Measurements from ENCODE around the gene ASGR1. TPM values are rescaled to one million over a fixed set of nuclear protein-coding genes. Genes with fewer than 3 reads are reported as not detected.

The ASGR1 gene, protein sequence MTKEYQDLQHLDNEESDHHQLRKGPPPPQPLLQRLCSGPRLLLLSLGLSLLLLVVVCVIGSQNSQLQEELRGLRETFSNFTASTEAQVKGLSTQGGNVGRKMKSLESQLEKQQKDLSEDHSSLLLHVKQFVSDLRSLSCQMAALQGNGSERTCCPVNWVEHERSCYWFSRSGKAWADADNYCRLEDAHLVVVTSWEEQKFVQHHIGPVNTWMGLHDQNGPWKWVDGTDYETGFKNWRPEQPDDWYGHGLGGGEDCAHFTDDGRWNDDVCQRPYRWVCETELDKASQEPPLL
- total RNA-seq: under 1 TPM; 0.29 to 0.62 TPM

DNA sequence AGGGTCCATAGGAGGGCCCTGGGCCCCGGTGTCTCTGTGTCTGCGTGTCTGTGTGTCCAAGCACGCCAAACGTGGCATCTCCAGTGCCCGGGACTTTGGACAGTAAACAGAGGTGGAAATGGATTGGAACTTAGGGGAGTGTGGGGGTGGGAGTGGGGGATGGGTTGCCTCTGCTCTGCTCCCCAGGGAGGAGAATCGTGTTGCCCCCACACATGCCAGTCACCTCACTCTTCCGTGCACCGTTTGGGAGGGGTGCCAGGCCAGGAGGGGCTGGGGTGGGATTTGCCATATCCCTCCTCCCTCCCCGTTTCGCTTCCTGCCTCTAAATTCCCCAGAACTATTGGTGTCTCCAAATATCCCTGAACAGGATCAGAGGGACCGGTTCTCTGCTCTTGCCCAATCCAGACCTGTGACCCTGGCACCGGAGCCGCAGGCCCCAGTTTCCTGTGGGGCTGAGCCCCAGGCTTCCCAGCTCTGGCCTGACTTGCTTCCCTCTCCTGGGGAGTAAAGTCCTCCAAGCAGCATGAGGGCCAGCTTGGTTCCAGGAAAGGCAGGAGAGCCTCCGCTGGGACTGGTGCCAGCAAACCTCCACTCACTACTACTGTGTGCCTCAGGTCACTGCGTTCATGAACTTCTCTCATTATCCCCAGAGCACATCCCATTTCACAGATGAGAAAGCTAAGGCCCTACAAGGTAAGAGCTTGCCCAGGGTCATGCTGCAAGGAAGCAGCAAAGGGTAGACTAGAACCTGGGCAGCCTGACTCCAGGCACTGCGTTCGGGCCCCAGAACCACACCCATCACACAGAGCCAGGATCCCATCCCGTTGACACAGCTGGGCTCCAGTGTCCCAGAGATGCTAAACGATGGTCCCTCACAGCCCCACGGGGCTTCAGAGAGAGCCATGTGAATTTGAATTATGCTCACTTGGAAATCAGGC, at the start of gene ASGR1:
ASGR1 (minus strand) TSS at position 54 of the 938 bp plus-strand sequence. CDS start 807 bp downstream, outside the sequence.
- Mint-ChIP-seq H3K9me3 (no peaks in the 10 kb centered on the region), H3K4me3 (no peak within 1 kb of the TSS), H3K27ac (no peak within 1 kb of the TSS), H3K4me1 (peaks cover 13% of the 10 kb centered on the region), H3K27me3 (peaks cover 13% of the 10 kb centered on the region), H3K36me3 (ENCODE audit: low read depth) (no peaks in the 10 kb centered on the region)
- POLR2A ChIA-PET: no interaction called here
- no peak for DNase-seq
- CTCF ChIA-PET: interaction anchor here (0.6 to 2.6 kb wide), 3 partner anchors 117 to 193 kb away, joined by 3 to 13 read pairs (median 3); no protein-coding TSS in a partner anchor

DNA sequence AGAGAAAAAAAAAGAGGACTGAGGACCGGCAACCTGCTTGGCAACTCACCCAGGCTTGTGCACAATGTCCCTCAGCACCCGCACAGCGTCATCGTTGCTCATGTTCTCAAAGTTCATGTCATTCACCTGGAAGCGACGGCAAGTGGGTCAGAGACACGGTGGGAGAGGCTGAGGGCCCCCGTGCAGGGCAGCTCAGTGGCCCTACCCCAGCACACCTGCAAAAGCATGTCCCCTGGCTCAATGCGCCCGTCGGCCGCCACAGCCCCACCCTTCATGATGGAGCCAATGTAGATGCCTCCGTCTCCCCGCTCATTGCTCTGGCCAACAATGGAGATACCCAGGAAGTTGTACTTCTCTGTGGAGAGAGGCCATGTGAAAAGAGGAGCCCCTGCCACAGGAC, 49.8 kb upstream of the ASGR1 start:
- ChIA-PET CTCF (interaction anchor here (1.4 kb wide), 1 partner anchor 8 kb away, joined by 3 read pairs; no protein-coding TSS in a partner anchor), POLR2A (no interaction called here)
- no peak for DNase-seq
- H3K36me3 Mint-ChIP-seq (ENCODE audit: low read depth): peaks cover 22% of the 10 kb centered on the region
- peaks cover 19% of the 10 kb centered on the region for H3K4me1 Mint-ChIP-seq
- no peak overlapping the region for H3K4me3 Mint-ChIP-seq
- no peaks in the 10 kb centered on the region for H3K27me3 Mint-ChIP-seq
- no peak overlapping the region for H3K27ac Mint-ChIP-seq
- no peaks in the 10 kb centered on the region for H3K9me3 Mint-ChIP-seq

DNA sequence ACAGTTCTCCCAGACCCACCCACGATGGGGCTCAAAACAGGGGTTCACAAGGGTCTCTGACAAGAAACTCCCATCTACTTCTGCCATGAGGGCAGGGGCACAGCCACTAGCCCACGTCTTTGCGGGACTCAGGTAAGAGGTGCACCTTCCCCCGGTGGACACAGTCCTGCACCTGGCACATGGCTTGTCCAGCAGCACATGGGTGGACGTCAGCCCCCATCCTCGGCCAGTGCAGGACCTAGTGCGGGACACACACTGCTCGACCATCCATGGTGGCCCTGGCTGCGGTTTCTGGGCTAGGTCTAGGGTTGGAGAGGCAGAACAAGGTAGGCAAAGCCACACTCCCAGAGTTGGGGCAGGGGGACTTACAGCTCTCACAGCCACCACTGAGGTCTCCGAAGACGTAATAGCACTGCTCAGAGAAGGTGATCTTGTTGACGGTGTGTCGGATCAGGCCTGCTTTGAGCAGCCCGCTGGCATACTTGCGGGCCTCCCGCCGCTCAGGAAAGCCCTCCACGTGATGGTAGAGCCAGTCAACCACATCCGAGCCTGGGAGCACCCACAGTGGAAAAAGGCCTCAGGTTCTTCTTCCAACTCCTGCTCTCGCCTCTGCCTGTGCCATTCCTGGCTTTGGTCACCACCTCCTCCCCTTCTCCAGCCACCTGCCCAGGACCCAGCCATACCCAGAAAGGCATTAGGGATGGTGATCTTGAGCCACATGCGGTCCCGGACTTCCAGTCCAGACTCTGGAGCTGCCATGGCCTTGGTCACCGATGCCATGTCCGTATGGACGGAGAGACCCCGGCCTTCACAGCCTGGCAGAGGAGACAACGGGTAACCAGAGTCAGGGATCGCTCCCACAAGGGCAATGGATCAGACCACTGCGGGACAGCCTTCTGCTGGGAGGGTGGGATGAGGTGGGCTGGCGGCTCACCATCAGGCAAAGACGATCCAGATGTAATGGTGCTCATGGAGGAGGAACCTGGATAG, 47.8 kb upstream of the ASGR1 start:
- Mint-ChIP-seq H3K36me3 (ENCODE audit: low read depth) (peaks cover 29% of the 10 kb centered on the region), H3K9me3 (no peaks in the 10 kb centered on the region), H3K4me3 (no peak overlapping the region), H3K27ac (no peak overlapping the region), H3K4me1 (peaks cover 8% of the 10 kb centered on the region), H3K27me3 (no peaks in the 10 kb centered on the region)
- no peak for DNase-seq
- ChIA-PET POLR2A (no interaction called here), CTCF (interaction anchor here (1.7 kb wide), 1 partner anchor 70 kb away, joined by 4 read pairs; no protein-coding TSS in a partner anchor)

- Mint-ChIP-seq H3K4me1 (peaks cover 13% of the 10 kb centered on the region), H3K27me3 (no peaks in the 10 kb centered on the region), H3K4me3 (no peak overlapping the region), H3K9me3 (no peaks in the 10 kb centered on the region), H3K27ac (no peak overlapping the region), H3K36me3 (ENCODE audit: low read depth) (peaks cover 36% of the 10 kb centered on the region)
- ChIA-PET POLR2A (no interaction called here), CTCF (interaction anchor here (0.6 to 1.7 kb wide), 2 partner anchors 68 to 71 kb away, joined by 3 to 4 read pairs; no protein-coding TSS in a partner anchor)
- no peak for DNase-seq
Measured at GRCh38 chr17:7225711-7226331, 46.7 kb upstream of the ASGR1 start.

DNA sequence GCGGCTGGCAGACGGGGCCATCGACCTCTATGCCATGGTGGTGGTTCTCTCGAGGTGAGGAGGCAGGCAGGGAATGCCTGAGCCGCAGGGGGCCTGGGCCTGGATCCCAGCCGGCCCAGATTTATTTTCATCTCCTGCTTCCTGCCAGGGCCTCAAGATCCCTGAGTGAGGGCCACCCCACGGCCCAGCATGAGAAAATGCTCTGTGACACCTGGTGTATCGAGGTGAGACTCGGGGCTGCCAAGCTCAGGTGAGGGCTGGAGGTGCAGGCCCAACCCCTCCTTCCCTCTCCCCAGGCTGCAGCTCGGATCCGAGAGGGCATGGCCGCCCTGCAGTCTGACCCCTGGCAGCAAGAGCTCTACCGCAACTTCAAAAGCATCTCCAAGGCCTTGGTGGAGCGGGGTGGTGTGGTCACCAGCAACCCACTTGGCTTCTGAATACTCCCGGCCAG, 45.5 kb upstream of the ASGR1 start:
- peaks cover 37% of the 10 kb centered on the region for H3K36me3 Mint-ChIP-seq (ENCODE audit: low read depth)
- CTCF ChIA-PET: interaction anchor here (0.7 to 1.2 kb wide), 4 partner anchors 10 to 32 kb away, joined by 3 to 5 read pairs (median 4); partner anchors contain the start of gene DVL2

GRCh38 chr17:7224110-7224509, 44.9 kb upstream of the ASGR1 start:
- CTCF ChIA-PET: interaction anchor here (0.7 to 1.2 kb wide), 3 partner anchors 9 to 33 kb away, joined by 3 to 5 read pairs (median 3); no protein-coding TSS in a partner anchor
- Mint-ChIP-seq H3K36me3 (ENCODE audit: low read depth) (peaks cover 34% of the 10 kb centered on the region), H3K27me3 (no peaks in the 10 kb centered on the region), H3K4me1 (peaks cover 23% of the 10 kb centered on the region), H3K4me3 (no peak overlapping the region), H3K27ac (no peak overlapping the region), H3K9me3 (no peaks in the 10 kb centered on the region)
- POLR2A ChIA-PET: no interaction called here
- no peak for DNase-seq

More for the DNA sequence above, 45.5 kb upstream of the ASGR1 start:
- H3K27ac Mint-ChIP-seq: no peak overlapping the region
- H3K9me3 Mint-ChIP-seq: no peaks in the 10 kb centered on the region
- H3K4me3 Mint-ChIP-seq: no peak overlapping the region
- POLR2A ChIA-PET: no interaction called here
- no peaks in the 10 kb centered on the region for H3K27me3 Mint-ChIP-seq
- no peak for DNase-seq
- H3K4me1 Mint-ChIP-seq: peaks cover 19% of the 10 kb centered on the region

- Mint-ChIP-seq H3K9me3 (no peaks in the 10 kb centered on the region), H3K27me3 (no peaks in the 10 kb centered on the region), H3K4me3 (no peak overlapping the region), H3K27ac (no peak overlapping the region), H3K4me1 (peaks cover 28% of the 10 kb centered on the region), H3K36me3 (ENCODE audit: low read depth) (peaks cover 32% of the 10 kb centered on the region)
- CTCF ChIA-PET: interaction anchor here (0.6 to 5.0 kb wide), 2 partner anchors 48 to 75 kb away, joined by 3 to 48 read pairs; no protein-coding TSS in a partner anchor
- no peak for DNase-seq
- POLR2A ChIA-PET: no interaction called here
Measured at GRCh38 chr17:7223375-7223774, 44.2 kb upstream of the ASGR1 start.

DNA sequence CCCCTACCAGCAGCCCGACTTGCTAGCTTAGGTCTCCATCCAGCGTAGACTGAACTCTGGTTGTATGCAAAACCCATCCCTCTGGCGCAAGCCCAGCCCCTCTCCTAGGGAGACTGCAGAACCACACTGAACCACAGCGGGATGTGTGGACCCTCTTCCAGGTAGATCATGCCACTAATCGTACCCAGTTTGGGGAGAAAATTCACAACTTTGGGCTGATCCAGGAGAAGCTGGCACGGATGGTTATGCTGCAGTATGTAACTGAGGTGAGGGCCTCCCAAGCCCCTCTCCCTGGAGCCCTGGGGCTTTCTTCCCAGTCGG, 43.8 kb upstream of the ASGR1 start:
- peaks cover 33% of the 10 kb centered on the region for H3K4me1 Mint-ChIP-seq
- peaks cover 29% of the 10 kb centered on the region for H3K36me3 Mint-ChIP-seq (ENCODE audit: low read depth)
- no peaks in the 10 kb centered on the region for H3K9me3 Mint-ChIP-seq
- no peak overlapping the region for H3K4me3 Mint-ChIP-seq
- no peak overlapping the region for H3K27ac Mint-ChIP-seq
- POLR2A ChIA-PET: no interaction called here
- no peak for DNase-seq
- no peaks in the 10 kb centered on the region for H3K27me3 Mint-ChIP-seq
- CTCF ChIA-PET: interaction anchor here (0.6 to 5.0 kb wide), 2 partner anchors 48 to 75 kb away, joined by 3 to 48 read pairs; no protein-coding TSS in a partner anchor

DNA sequence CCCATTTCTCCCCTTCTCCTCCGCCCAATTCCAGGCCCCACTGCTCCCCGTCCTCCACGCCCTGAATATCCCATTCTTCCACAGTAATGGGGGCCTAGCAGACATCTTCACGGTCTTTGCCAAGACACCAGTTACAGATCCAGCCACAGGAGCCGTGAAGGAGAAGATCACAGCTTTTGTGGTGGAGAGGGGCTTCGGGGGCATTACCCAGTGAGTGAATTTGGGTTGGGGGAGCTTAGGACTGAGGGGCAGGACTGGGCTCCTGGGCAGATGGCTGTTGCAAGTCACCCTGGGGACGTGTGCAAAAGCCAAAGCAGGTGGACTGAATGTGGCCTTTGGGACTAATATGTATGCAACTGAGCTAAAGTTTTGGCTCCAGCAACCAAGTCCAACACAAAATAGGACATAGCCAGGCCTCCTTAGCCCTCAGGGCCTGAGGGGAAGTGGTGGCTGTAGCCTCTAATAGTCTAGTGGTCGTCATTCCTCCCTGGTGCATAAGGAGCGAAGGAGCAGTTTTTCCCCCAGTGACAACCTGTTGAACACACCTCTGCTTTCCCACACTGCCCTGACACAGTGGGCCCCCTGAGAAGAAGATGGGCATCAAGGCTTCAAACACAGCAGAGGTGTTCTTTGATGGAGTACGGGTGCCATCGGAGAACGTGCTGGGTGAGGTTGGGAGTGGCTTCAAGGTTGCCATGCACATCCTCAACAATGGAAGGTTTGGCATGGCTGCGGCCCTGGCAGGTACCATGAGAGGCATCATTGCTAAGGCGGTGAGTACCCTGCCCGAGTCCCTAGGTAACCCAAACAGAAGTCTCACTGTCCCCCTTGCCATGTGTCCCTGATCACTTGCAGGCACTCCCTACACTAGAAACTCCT, 43.2 kb upstream of the ASGR1 start:
- H3K27me3 Mint-ChIP-seq: no peaks in the 10 kb centered on the region
- no peak for DNase-seq
- ChIA-PET POLR2A (no interaction called here), CTCF (interaction anchor here (0.8 to 5.0 kb wide), 3 partner anchors 12 to 76 kb away, joined by 3 to 48 read pairs (median 16); partner anchors contain the start of genes DVL2 and PHF23)
- H3K27ac Mint-ChIP-seq: peak overlapping the region; percentile 9
- no peaks in the 10 kb centered on the region for H3K9me3 Mint-ChIP-seq
- no peak overlapping the region for H3K4me3 Mint-ChIP-seq
- peaks cover 38% of the 10 kb centered on the region for H3K4me1 Mint-ChIP-seq
- peaks cover 27% of the 10 kb centered on the region for H3K36me3 Mint-ChIP-seq (ENCODE audit: low read depth)

GRCh38 chr17:7221278-7222092, 42.3 kb upstream of the ASGR1 start:
- Mint-ChIP-seq H3K9me3 (no peaks in the 10 kb centered on the region), H3K27ac (peak overlapping the region; percentile 72), H3K4me3 (peak overlapping the region; percentile 91), H3K36me3 (ENCODE audit: low read depth) (peaks cover 21% of the 10 kb centered on the region), H3K4me1 (peaks cover 42% of the 10 kb centered on the region), H3K27me3 (no peaks in the 10 kb centered on the region)
- POLR2A ChIA-PET: interaction anchor here (0.9 kb wide), 1 partner anchor 21 kb away, joined by 3 read pairs; the partner anchor contains the start of gene GABARAP
- CTCF ChIA-PET: interaction anchor here (0.6 to 5.0 kb wide), 12 partner anchors 7 to 467 kb away, joined by 3 to 48 read pairs (median 4); partner anchors contain the start of genes DVL2, GABARAP and PHF23
- no peak for DNase-seq

Measured in activated CD4-positive, alpha-beta T cell treated with anti-CD3 and anti-CD28 coated beads, Interleukin-2, amount 10 ng/mL, durations not matched to agents 7 days and 5 days (primary cell).